ENCODE results near the gene AHSP. TPM values are rescaled to one million over a fixed set of nuclear protein-coding genes. Genes with fewer than 3 reads are reported as not detected.

AHSP gene
- total RNA-seq, 4 donors from 2014 or later: not detected

- TF ChIP-seq CTCF (IDR thresholded peaks at IDR 0.05) (no peak), POLR2A (IDR thresholded peaks at IDR 0.05) (no peak)
- Histone ChIP-seq H3K4me3 (replicated peaks in 1 of 3) (peak overlapping the region; percentile 14 to 51 (median 22)), H3K36me3 (peaks cover 5 to 11% of the 10 kb centered on the region in 2 donors), H3K9me3 (no peaks in the 10 kb centered on the region), H3K4me1 (peaks cover 12 to 20% of the 10 kb centered on the region in 2 donors), H3K27me3 (no peaks in the 10 kb centered on the region), H3K27ac (no peak overlapping the region)
- 0% methylated on average over 13 of the region's 60 CpGs; no CpG with 5 or more reads in 1 of the 2 donors for WGBS, 2 donors
- intact Hi-C loops (cut with DNase I): no loop called here
- DNase-seq: peak; percentile 64 to 74
These were observed 39.8 kb upstream of the AHSP start for GRCh38 chr16:31487720-31488467.

- Histone ChIP-seq H3K9me3 (no peaks in the 10 kb centered on the region), H3K27ac (no peak overlapping the region), H3K4me1 (peaks cover 12 to 20% of the 10 kb centered on the region in 2 donors), H3K36me3 (peaks cover 13 to 19% of the 10 kb centered on the region in 2 donors), H3K27me3 (no peaks in the 10 kb centered on the region), H3K4me3 (replicated peaks in 1 of 3) (peak overlapping the region in 2 of 3 donors; percentile 22 to 51)
- WGBS, 2 donors: 60 to 97% methylated on average over 5 to 27 of the region's 77 CpGs
- intact Hi-C loops (cut with DNase I): no loop called here
- peak in 1 of 2 donors; percentile 2 for TF ChIP-seq POLR2A (IDR thresholded peaks at IDR 0.05)
- no peak for TF ChIP-seq CTCF (IDR thresholded peaks at IDR 0.05)
- peak in 1 of 2 donors; percentile 18 for DNase-seq
These were observed 39.0 kb upstream of the AHSP start for GRCh38 chr16:31488468-31489297.

- no peak for DNase-seq
- Histone ChIP-seq H3K27me3 (no peaks in the 10 kb centered on the region), H3K27ac (no peak overlapping the region), H3K36me3 (peaks cover 16 to 19% of the 10 kb centered on the region in 2 donors), H3K4me3 (replicated peaks in 1 of 3) (no peak overlapping the region), H3K9me3 (no peaks in the 10 kb centered on the region), H3K4me1 (peaks cover 12 to 20% of the 10 kb centered on the region in 2 donors)
- WGBS, 2 donors: 82 to 84% methylated on average over 7 of the region's 7 CpGs
- intact Hi-C loops (cut with DNase I): no loop called here
- TF ChIP-seq POLR2A (IDR thresholded peaks at IDR 0.05) (no peak), CTCF (IDR thresholded peaks at IDR 0.05) (no peak)
These were observed 38.5 kb upstream of the AHSP start for GRCh38 chr16:31489298-31489564.

GRCh38 chr16:31489616-31490584 lies 37.8 kb upstream of the AHSP start:
- DNase-seq: no peak
- no peak overlapping the region for H3K27ac ChIP-seq
- H3K9me3 ChIP-seq: no peaks in the 10 kb centered on the region
- intact Hi-C loops (cut with DNase I): no loop called here
- 90 to 94% methylated on average over 18 to 21 of the region's 22 CpGs for WGBS, 2 donors
- no peaks in the 10 kb centered on the region for H3K27me3 ChIP-seq
- H3K4me1 ChIP-seq: peaks cover 12 to 15% of the 10 kb centered on the region in 2 donors
- H3K4me3 ChIP-seq (replicated peaks in 1 of 3): no peak overlapping the region
- peaks cover 16 to 19% of the 10 kb centered on the region in 2 donors for H3K36me3 ChIP-seq
- TF ChIP-seq CTCF (IDR thresholded peaks at IDR 0.05): no peak
- TF ChIP-seq POLR2A (IDR thresholded peaks at IDR 0.05): no peak

All from thyroid gland (tissue), 4 donors.